Activated CD4-positive, alpha-beta T cell treated with anti-CD3 and anti-CD28 coated beads for 36 hours (primary cell): Measurements from ENCODE around the gene AFAP1. TPM values are rescaled to one million over a fixed set of nuclear protein-coding genes. Genes with fewer than 3 reads are reported as not detected.

Source experiments
- ATAC-seq: fragments of 200-7000 bp; cut with Tn5 transposase; one replicate; pipeline ENCODE4 v1.10.0; 2021; ENCODE audit warnings: mild to moderate bottlenecking, moderate library complexity
- CTCF ChIA-PET: fragments of 350-600 bp; sonication (Branson Sonifier 250); formaldehyde crosslinking; loops from one replicate; lab custom pipeline; 2021; ENCODE audit warnings: antibody characterized with exemption; lab: Charles Lee
- POLR2A ChIA-PET: fragments of 350-600 bp; sonication (Branson Sonifier 250); formaldehyde crosslinking; loops from one replicate; lab custom pipeline; 2021; ENCODE audit warnings: antibody characterized with exemption, inconsistent platforms; lab: Charles Lee
- DNase-seq: peaks from one replicate; pipeline ENCODE4 v3.0.0-alpha.2; 2020
- H3K27ac Mint-ChIP-seq: one replicate; pipeline ENCODE4 v1.8.0; 2021; ENCODE audit warnings: mixed read lengths
- H3K27me3 Mint-ChIP-seq: one replicate; pipeline ENCODE4 v1.8.0; 2021; ENCODE audit warnings: mixed read lengths
- H3K36me3 Mint-ChIP-seq: one replicate; pipeline ENCODE4 v1.8.0; 2021; ENCODE audit warnings: low read depth, mixed read lengths
- H3K4me1 Mint-ChIP-seq: one replicate; pipeline ENCODE4 v1.8.0; 2021; ENCODE audit warnings: mixed read lengths
- H3K4me3 Mint-ChIP-seq: one replicate; pipeline ENCODE4 v1.8.0; 2021; ENCODE audit warnings: mild to moderate bottlenecking, moderate library complexity, mixed read lengths
- H3K9me3 Mint-ChIP-seq: one replicate; pipeline ENCODE4 v1.8.0; 2021; ENCODE audit warnings: low read depth, mixed read lengths
- intact Hi-C, 2 experiments: fragments of 100-400 bp; cut with DNase I in 1 of 2; cut with micrococcal nuclease in 1 of 2; formaldehyde crosslinking; loops; one replicate each; pipeline versions ENCODE4 v1.14.2 to v1.15.1; 2022 to 2024; cut with DNase I, micrococcal nuclease
- total RNA-seq, 2 experiments: library from RNA; stranded (reverse); gene quantifications; one replicate each; pipeline ENCODE4 v1.2.3, GENCODE V29; 2021

AFAP1 gene
- total RNA-seq, 2 experiments from 2014 or later, result 27.1 to 27.2 TPM

DNA sequence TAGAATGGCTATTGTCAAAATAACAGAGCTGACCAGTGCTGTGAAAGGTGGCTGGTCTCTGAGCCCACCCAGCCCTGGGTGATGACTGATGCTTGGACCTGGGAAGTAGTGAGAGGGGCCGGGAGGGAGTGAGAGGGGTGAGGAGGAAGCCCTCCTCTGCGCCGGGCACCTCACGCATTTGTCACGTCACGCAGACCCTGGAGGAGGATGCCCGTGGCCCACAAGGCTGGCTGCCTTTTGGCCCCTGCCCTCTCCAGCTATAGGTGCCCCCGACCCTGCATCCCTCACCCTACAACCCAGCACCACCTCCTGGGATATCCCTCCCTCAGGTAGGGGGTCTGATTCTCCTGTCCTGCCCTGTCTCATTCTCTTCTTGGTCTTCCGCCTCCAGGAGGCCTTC is 207.4 kb downstream of the AFAP1 start:
- Mint-ChIP-seq H3K9me3 (no peaks in the 10 kb centered on the region), H3K4me3 (no peak overlapping the region), H3K27ac (no peak overlapping the region), H3K4me1 (no peaks in the 10 kb centered on the region), H3K36me3 (no peaks in the 10 kb centered on the region), H3K27me3 (no peaks in the 10 kb centered on the region)
- intact Hi-C loops, result no loop called here
- no peak for ATAC-seq
- POLR2A ChIA-PET, result no interaction called here
- no peak for DNase-seq
- CTCF ChIA-PET, result no interaction called here

DNA sequence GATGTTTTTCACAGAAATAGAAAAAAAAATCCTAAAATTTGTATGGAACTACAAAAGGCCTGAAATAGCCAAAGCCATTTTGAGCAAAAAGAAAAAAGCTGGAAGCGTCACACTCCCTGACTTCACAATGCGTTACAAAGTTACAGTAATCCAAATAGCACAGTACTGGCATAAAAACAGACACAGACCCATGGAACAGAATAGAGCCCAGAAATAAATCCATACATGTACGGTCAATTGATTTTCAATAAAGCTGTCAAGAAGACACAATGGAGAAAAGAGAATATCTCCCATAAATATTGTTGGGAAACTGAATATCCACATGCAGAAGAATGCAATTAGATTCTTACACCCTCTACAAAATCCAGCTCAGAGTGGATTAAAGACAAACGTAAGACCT is 208.2 kb downstream of the AFAP1 start:
- intact Hi-C loops, result no loop called here
- H3K4me1 Mint-ChIP-seq, result no peaks in the 10 kb centered on the region
- ChIA-PET POLR2A (no interaction called here), CTCF (interaction anchor here (1.3 kb wide), 1 partner anchor 11 kb away, joined by 5 read pairs; no protein-coding TSS in a partner anchor)
- no peaks in the 10 kb centered on the region for H3K9me3 Mint-ChIP-seq
- no peak for ATAC-seq
- H3K4me3 Mint-ChIP-seq, result no peak overlapping the region
- H3K36me3 Mint-ChIP-seq, result no peaks in the 10 kb centered on the region
- H3K27me3 Mint-ChIP-seq, result no peaks in the 10 kb centered on the region
- DNase-seq, result no peak
- H3K27ac Mint-ChIP-seq, result no peak overlapping the region

- H3K4me1 Mint-ChIP-seq, result no peaks in the 10 kb centered on the region
- no peak overlapping the region for H3K27ac Mint-ChIP-seq
- intact Hi-C loops, result no loop called here
- no peaks in the 10 kb centered on the region for H3K27me3 Mint-ChIP-seq
- DNase-seq (no peak), ATAC-seq (no peak)
- H3K4me3 Mint-ChIP-seq, result no peak overlapping the region
- H3K9me3 Mint-ChIP-seq, result no peaks in the 10 kb centered on the region
- CTCF ChIA-PET, result no interaction called here
- POLR2A ChIA-PET, result no interaction called here
- H3K36me3 Mint-ChIP-seq, result no peaks in the 10 kb centered on the region
Observed at GRCh38 chr4:7727749-7728148, 211.9 kb downstream of the AFAP1 start.

DNA sequence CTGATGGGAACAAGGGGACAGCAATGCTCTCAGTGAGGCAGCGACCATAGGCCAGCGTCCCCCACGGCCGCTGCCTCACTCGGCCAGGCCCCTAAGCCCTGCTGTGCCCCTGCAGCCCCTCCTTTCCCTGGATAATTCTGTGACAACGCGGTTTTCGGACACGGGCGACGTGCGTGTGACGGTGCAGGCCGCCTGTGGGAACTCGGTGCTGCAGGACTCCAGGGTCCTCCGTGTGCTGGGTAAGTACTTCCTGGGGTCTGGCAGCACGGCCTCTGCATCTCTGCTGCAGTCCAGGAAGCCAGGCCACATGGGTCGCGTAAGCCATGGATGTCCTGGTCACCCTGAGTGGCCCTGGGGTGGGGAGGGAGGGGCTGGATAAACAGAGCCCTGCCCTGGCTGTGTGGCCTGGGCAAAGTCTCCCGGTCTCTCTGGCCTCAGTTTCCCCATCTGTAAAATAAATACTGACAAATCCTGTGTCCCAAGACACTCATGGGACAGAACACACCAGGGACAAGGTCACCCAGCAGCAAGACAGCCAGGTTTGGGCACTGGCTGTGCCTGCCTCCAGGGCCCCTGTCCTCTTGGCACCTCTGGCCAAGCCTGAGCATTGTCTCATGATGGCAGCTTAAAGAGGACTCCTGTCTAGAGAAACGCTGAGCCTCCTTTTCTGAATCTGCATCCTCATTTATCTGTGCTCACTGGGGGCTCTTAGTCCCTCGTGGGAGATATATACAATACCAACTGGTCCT is 212.8 kb downstream of the AFAP1 start:
- Mint-ChIP-seq H3K27ac (no peak overlapping the region), H3K9me3 (no peaks in the 10 kb centered on the region), H3K27me3 (peaks cover 2% of the 10 kb centered on the region), H3K36me3 (no peaks in the 10 kb centered on the region), H3K4me1 (no peaks in the 10 kb centered on the region), H3K4me3 (no peak overlapping the region)
- intact Hi-C loops, result no loop called here
- no peak for ATAC-seq
- no peak for DNase-seq
- POLR2A ChIA-PET, result no interaction called here
- CTCF ChIA-PET, result no interaction called here

DNA sequence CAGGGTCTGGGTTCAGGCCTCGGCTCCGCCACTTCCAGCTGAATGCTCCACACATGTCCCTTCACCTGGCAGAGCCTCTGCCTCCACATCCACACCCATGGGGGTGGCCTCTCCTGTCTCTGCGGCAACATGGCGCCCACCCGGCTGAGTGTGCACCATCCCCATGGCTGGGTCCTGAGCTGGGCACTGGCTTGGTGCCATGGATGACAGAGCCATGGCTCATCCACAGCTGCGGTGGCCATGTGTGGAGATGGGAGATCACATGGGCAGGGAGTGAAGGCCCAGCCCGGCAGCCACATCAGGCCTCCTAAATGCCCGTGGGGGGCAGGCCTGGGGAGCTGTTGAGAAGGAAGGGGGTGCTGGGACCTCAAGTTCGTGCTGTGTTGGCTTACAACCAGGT is 213.7 kb downstream of the AFAP1 start:
- no peak for DNase-seq
- Mint-ChIP-seq H3K4me1 (no peaks in the 10 kb centered on the region), H3K27me3 (peaks cover 2% of the 10 kb centered on the region), H3K4me3 (no peak overlapping the region), H3K9me3 (no peaks in the 10 kb centered on the region), H3K36me3 (no peaks in the 10 kb centered on the region), H3K27ac (no peak overlapping the region)
- ChIA-PET CTCF (interaction anchor here (0.7 kb wide), 1 partner anchor 214 kb away, joined by 3 read pairs; the partner anchor contains the start of gene AFAP1), POLR2A (no interaction called here)
- intact Hi-C loops, result no loop called here
- ATAC-seq, result no peak

DNA sequence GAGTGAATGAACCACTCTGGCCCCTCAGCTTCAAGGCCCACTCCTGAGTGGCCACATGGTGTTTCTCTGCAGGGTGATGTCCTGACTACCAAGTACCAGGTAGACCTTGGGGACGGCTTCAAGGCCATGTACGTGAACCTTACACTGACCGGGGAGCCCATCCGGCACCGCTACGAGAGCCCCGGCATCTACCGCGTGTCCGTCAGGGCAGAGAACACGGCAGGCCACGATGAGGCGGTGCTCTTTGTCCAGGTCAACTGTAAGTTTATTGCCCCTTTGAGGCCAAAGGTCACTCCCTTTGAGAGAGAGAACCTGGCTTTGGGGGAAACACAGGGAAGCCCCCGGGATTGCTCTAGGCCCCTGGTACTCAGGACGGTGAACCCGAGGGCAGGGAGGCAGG is 216.0 kb downstream of the AFAP1 start:
- ChIA-PET POLR2A (no interaction called here), CTCF (interaction anchor here (0.5 kb wide), 1 partner anchor 1994 kb away, joined by 3 read pairs; no protein-coding TSS in a partner anchor)
- H3K27me3 Mint-ChIP-seq, result peaks cover 8% of the 10 kb centered on the region
- no peaks in the 10 kb centered on the region for H3K9me3 Mint-ChIP-seq
- intact Hi-C loops, result no loop called here
- no peak overlapping the region for H3K27ac Mint-ChIP-seq
- H3K36me3 Mint-ChIP-seq, result no peaks in the 10 kb centered on the region
- no peak overlapping the region for H3K4me3 Mint-ChIP-seq
- H3K4me1 Mint-ChIP-seq, result no peaks in the 10 kb centered on the region
- DNase-seq (no peak), ATAC-seq (no peak)

DNA sequence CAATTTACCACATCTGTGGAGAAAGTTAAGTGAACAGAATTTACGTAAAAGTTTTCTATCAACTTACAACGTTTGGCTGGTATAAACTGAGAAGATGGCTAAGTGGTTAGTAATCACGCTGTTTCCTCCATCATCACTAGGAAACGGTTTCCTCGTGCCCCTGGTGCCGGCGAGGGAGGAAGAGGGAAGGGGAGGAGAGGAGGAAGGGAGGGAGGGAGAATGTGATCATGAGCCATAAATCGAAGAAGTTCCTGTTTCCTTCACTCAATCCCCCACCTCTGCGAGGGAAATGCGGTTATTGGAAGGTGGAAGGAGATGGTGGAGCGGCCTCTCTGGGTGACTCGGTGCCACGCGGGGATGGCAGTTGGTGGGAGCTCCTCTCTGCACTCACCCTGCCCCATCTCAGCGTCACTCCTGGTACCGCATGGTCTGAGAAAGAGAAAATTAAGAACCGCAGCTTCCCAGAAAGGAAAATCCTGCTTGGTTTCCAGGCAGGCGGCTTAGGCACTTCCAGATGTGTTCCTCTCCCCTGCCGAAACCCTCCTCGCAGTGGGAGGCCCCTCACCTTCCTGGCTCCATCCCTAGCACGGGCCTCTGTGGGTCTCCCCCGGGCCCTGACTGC is 216.8 kb downstream of the AFAP1 start:
- H3K4me1 Mint-ChIP-seq, result no peaks in the 10 kb centered on the region
- H3K4me3 Mint-ChIP-seq, result no peak overlapping the region
- ChIA-PET POLR2A (no interaction called here), CTCF (interaction anchor here (0.5 to 0.7 kb wide), 2 partner anchors 102 to 1993 kb away, joined by 3 read pairs; no protein-coding TSS in a partner anchor)
- intact Hi-C loops, result loop anchor here in 1 of 2 experiments (1.0 kb wide), 2 partner anchors 79 to 264 kb away; no protein-coding TSS in a partner anchor
- ATAC-seq (no peak), DNase-seq (no peak)
- H3K27me3 Mint-ChIP-seq, result peaks cover 8% of the 10 kb centered on the region
- H3K9me3 Mint-ChIP-seq, result no peaks in the 10 kb centered on the region
- no peaks in the 10 kb centered on the region for H3K36me3 Mint-ChIP-seq
- no peak overlapping the region for H3K27ac Mint-ChIP-seq

GRCh38 chr4:7721984-7722551 is 217.6 kb downstream of the AFAP1 start:
- H3K27me3 Mint-ChIP-seq, result peaks cover 8% of the 10 kb centered on the region
- H3K36me3 Mint-ChIP-seq, result no peaks in the 10 kb centered on the region
- intact Hi-C loops, result loop anchor here in 1 of 2 experiments (1.0 kb wide), 2 partner anchors 80 to 265 kb away; no protein-coding TSS in a partner anchor
- no peaks in the 10 kb centered on the region for H3K9me3 Mint-ChIP-seq
- no peak overlapping the region for H3K4me3 Mint-ChIP-seq
- H3K4me1 Mint-ChIP-seq, result no peaks in the 10 kb centered on the region
- no peak overlapping the region for H3K27ac Mint-ChIP-seq
- DNase-seq (peak; percentile 38), ATAC-seq (no peak)
- CTCF ChIA-PET, result no interaction called here
- POLR2A ChIA-PET, result no interaction called here

DNA sequence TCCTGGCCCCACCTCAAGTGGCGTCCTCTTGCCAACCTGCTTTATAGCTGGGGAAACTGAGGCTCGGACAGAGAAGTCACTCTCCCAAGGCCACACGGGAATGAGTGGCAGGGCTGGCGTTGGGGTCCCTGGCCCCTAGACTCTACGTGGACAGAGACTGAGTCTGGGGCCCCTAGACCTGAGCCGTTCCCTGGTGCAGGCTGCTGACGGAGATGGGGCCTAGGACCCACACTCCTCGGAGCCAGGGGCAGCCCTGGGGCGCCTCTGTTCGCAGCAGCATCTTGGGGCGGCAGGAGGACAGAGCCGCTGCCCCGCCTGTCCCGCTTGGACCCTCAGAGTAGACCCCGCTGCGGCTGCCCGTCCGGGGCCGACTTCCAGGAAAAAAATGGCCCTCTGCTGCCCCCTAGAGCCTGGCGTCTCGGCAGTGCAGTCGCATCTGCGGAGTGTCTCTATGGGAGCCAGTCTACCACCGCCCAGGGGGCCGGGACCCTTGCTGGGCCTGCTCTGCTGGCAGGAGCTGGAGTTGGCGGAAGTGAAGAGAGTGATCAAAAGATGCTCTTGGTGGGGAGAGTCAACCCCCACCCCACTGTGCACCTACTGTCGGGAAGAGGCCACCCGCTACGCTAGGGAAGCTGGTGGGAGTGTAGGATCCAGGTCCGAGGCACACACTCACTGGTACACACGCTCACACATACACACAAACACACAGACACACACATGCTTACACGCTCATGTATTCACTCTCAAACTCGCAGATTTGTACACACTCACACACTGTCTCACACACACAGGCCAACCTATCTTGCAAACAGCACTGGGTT is 220.1 kb downstream of the AFAP1 start:
- Mint-ChIP-seq H3K27me3 (peaks cover 11% of the 10 kb centered on the region), H3K27ac (no peak overlapping the region), H3K4me3 (no peak overlapping the region), H3K9me3 (no peaks in the 10 kb centered on the region), H3K36me3 (no peaks in the 10 kb centered on the region), H3K4me1 (no peaks in the 10 kb centered on the region)
- ChIA-PET POLR2A (no interaction called here), CTCF (interaction anchor here (0.7 to 1.0 kb wide), 5 partner anchors 12 to 481 kb away, joined by 3 to 5 read pairs (median 3); no protein-coding TSS in a partner anchor)
- intact Hi-C loops, result loop anchor here (1.0 to 10.0 kb wide), 3 partner anchors 215 to 527 kb away; partner anchors contain the start of gene SORCS2 (in 2 of the 2)
- ATAC-seq, result peak; percentile 82
- DNase-seq, result peak; percentile 82

DNA sequence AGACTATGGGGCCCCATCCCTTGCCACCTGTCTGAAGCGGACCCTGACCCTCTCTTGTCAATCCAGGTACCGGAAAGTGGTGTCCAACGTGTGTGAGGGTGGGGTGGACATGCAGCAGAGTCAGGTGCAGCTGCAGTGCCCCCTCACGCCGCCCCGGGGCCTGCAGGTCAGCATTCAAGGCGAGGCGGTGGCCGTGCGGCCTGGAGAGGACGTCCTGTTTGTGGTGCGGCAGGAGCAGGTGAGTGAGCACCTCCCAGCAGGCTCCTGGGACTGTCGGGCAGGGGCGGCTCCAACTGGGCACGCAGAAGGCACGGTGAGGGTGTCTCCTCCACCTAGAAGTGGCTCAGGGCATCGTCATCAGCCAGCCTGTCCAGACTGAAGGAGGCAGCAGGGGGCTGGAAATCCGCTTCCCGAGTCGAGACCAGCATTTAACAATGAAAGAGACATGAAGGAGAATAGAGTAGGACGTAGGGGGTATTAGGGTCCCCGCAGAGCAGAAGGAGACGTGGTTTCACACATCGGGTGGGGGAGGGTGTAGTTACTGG is 221.6 kb downstream of the AFAP1 start:
- no peak for DNase-seq
- ATAC-seq, result no peak
- H3K9me3 Mint-ChIP-seq, result no peaks in the 10 kb centered on the region
- intact Hi-C loops, result loop anchor here (5.0 to 10.0 kb wide), 2 partner anchors 213 to 526 kb away; partner anchors contain the start of gene SORCS2 (in 1 of the 2)
- no peak overlapping the region for H3K4me3 Mint-ChIP-seq
- no peaks in the 10 kb centered on the region for H3K4me1 Mint-ChIP-seq
- ChIA-PET POLR2A (no interaction called here), CTCF (no interaction called here)
- no peak overlapping the region for H3K27ac Mint-ChIP-seq
- H3K36me3 Mint-ChIP-seq, result no peaks in the 10 kb centered on the region
- H3K27me3 Mint-ChIP-seq, result peaks cover 11% of the 10 kb centered on the region

GRCh38 chr4:7717161-7717560 is 222.5 kb downstream of the AFAP1 start:
- ChIA-PET POLR2A (no interaction called here), CTCF (no interaction called here)
- no peak for ATAC-seq
- no peak for DNase-seq
- peaks cover 9% of the 10 kb centered on the region for H3K27me3 Mint-ChIP-seq
- H3K36me3 Mint-ChIP-seq, result no peaks in the 10 kb centered on the region
- intact Hi-C loops, result loop anchor here (5.0 to 10.0 kb wide), 2 partner anchors 212 to 525 kb away; partner anchors contain the start of gene SORCS2 (in 1 of the 2)
- no peaks in the 10 kb centered on the region for H3K9me3 Mint-ChIP-seq
- no peak overlapping the region for H3K4me3 Mint-ChIP-seq
- H3K27ac Mint-ChIP-seq, result no peak overlapping the region
- no peaks in the 10 kb centered on the region for H3K4me1 Mint-ChIP-seq
